GM18511 (cell line): Measurements from ENCODE around the gene ANXA9.

ENCODE experiments used
- ATAC-seq: cut with Tn5 transposase; IDR thresholded peaks from one replicate; pipeline ENCODE4 v1.9.1; 2021; ENCODE audit warnings: mild to moderate bottlenecking, moderate library complexity; ENCODE audit not compliant: unreplicated experiment

The ANXA9 gene

DNA sequence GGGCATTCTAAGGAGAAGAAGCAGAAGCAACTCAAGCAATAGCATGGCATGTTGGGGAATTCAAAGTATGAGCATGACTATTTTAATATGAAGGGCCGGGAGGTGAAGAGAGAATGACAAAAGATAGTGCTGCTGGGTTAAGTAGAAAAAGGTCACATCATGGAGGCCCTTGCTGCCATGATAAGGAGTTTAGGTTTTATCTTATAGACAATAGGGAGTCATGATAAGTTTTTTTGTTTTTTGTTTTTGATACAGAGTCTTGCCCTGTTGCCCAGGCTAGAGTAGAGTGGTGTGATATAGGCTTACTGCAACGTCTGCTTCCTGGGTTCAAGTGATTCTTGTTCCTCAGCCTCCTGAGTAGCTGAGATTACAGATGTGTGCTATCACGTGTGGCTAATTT, 57.4 kb downstream of the ANXA9 start:
- no peak for ATAC-seq

DNA sequence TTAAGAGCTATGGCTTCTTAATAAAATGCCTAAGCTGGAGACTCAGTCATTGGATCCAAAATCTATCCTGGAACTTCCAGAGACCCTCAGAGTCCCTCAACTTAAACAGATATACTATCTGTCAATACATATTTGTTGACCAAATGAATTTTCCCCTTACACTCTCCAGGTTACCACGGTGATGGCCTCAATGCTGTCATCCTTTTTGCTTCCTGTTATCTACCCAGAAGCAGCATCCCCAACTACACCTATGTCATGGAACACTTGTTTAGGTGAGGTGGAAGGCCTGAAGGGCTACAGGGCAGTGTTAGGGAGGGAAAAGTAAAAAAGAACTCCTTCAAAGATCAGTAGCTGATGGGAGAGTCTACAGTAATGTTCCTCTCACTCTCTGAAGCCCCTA, 61.1 kb downstream of the ANXA9 start:
- ATAC-seq = no peak
